ENCODE data around the gene MPPED1. TPM values are rescaled to one million over a fixed set of nuclear protein-coding genes. Genes with fewer than 3 reads are reported as not detected.

Gene MPPED1
- total RNA-seq, result not detected in 2 replicates

GRCh38 chr22:43411869-43412807, at the start of gene MPPED1:
Gene MPPED1, plus strand, starts transcription at chr22:43412014. Its CDS starts 12,972 bp downstream, at chr22:43424986.
- DNase-seq (ENCODE audit: low read depth, low spot score), result no peak

- no peak for DNase-seq (ENCODE audit: low read depth, low spot score)
Observed at GRCh38 chr22:43363315-43364168, 48.3 kb upstream of the MPPED1 start.

GRCh38 chr22:43364169-43364435, 47.7 kb upstream of the MPPED1 start:
- no peak for DNase-seq (ENCODE audit: low read depth, low spot score)

GRCh38 chr22:43365715-43366440, 45.9 kb upstream of the MPPED1 start:
- no peak for DNase-seq (ENCODE audit: low read depth, low spot score)

- no peak for DNase-seq (ENCODE audit: low read depth, low spot score)
Observed at GRCh38 chr22:43370036-43370435, 41.8 kb upstream of the MPPED1 start.

GRCh38 chr22:43375951-43376455, 35.8 kb upstream of the MPPED1 start:
- no peak for DNase-seq (ENCODE audit: low read depth, low spot score)

- no peak for DNase-seq (ENCODE audit: low read depth, low spot score)
Observed at GRCh38 chr22:43376765-43377547, 34.9 kb upstream of the MPPED1 start.

- DNase-seq (ENCODE audit: low read depth, low spot score), result no peak
Observed at GRCh38 chr22:43377548-43377895, 34.3 kb upstream of the MPPED1 start.

GRCh38 chr22:43377896-43378704, 33.7 kb upstream of the MPPED1 start:
- no peak for DNase-seq (ENCODE audit: low read depth, low spot score)

GRCh38 chr22:43381693-43382092, 30.1 kb upstream of the MPPED1 start:
- no peak for DNase-seq (ENCODE audit: low read depth, low spot score)

- no peak for DNase-seq (ENCODE audit: low read depth, low spot score)
Observed at GRCh38 chr22:43384863-43385262, 27.0 kb upstream of the MPPED1 start.

- no peak for DNase-seq (ENCODE audit: low read depth, low spot score)
Observed at GRCh38 chr22:43385770-43386641, 25.8 kb upstream of the MPPED1 start.

- DNase-seq (ENCODE audit: low read depth, low spot score), result no peak
Observed at GRCh38 chr22:43387815-43388214, 24.0 kb upstream of the MPPED1 start.

GRCh38 chr22:43388420-43388851, 23.4 kb upstream of the MPPED1 start:
- no peak for DNase-seq (ENCODE audit: low read depth, low spot score)

GRCh38 chr22:43389227-43389836, 22.5 kb upstream of the MPPED1 start:
- no peak for DNase-seq (ENCODE audit: low read depth, low spot score)

- no peak for DNase-seq (ENCODE audit: low read depth, low spot score)
Observed at GRCh38 chr22:43390166-43390565, 21.6 kb upstream of the MPPED1 start.

- no peak for DNase-seq (ENCODE audit: low read depth, low spot score)
Observed at GRCh38 chr22:43390872-43391271, 20.9 kb upstream of the MPPED1 start.

GRCh38 chr22:43391306-43391705, 20.5 kb upstream of the MPPED1 start:
- no peak for DNase-seq (ENCODE audit: low read depth, low spot score)
